Common myeloid progenitor, CD34-positive (primary cell): ENCODE data around the gene ZNF25.
A peak's percentile ranks its signal among the peaks of the same experiment; 100 is the strongest.
"Not testable (repeated sequence)": the region's sequence is repeated elsewhere in the genome, so short reads cannot be mapped to it uniquely, and the experiment has no call there.

ENCODE experiments used
- CTCF ChIA-PET: fragments of 350-600 bp; sonication (Branson Sonifier 250); formaldehyde crosslinking; loops from one replicate; lab custom pipeline; 2021; ENCODE audit warnings: antibody characterized with exemption; lab: Charles Lee
- POLR2A ChIA-PET: fragments of 350-600 bp; sonication (Branson Sonifier 250); formaldehyde crosslinking; loops from one replicate; lab custom pipeline; 2021; ENCODE audit warnings: antibody characterized with exemption; lab: Charles Lee
- DNase-seq, 3 donors: peaks; one replicate each; pipeline versions ENCODE4 v3.0.0 to v3.0.0-alpha.2; 2013
- H3K27ac ChIP-seq, 2 experiments: 1 replicate in 1 of 2; 2 replicates in 1 of 2; pipeline ENCODE4 v1.7.0; 2013; ENCODE audit warnings: inconsistent platforms in 2 of 2, low read length in 2 of 2, mild to moderate bottlenecking in 2 of 2, low read depth in 1 of 2, moderate library complexity in 1 of 2; ENCODE audit not compliant: severe bottlenecking in 2 of 2, insufficient read depth in 1 of 2, poor library complexity in 1 of 2
- H3K27me3 ChIP-seq, 5 experiments: replicated peaks in 2 of 5; 1 replicate in 3 of 5; 2 replicates in 2 of 5; pipeline versions ENCODE4 v1.6.1 to v1.7.0; 2013; ENCODE audit warnings: low read length in 4 of 5, mild to moderate bottlenecking in 2 of 5, moderate library complexity in 2 of 5, inconsistent platforms in 1 of 5; ENCODE audit not compliant: insufficient read depth in 5 of 5, control insufficient read depth in 4 of 5
- H3K36me3 ChIP-seq, 4 experiments: 1 replicate in 2 of 4; 2 replicates in 2 of 4; pipeline versions ENCODE4 v1.6.1 to v1.7.0; 2013; ENCODE audit warnings: low read length in 3 of 4, control low read depth in 1 of 4, mild to moderate bottlenecking in 1 of 4; ENCODE audit not compliant: control insufficient read depth in 4 of 4, insufficient read depth in 4 of 4
- H3K4me1 ChIP-seq, 4 experiments: 1 replicate in 3 of 4; 2 replicates in 1 of 4; pipeline versions ENCODE4 v1.6.1 to v1.7.1; 2013; ENCODE audit warnings: low read length in 3 of 4, mild to moderate bottlenecking in 3 of 4, control low read depth in 1 of 4, inconsistent platforms in 1 of 4, moderate library complexity in 1 of 4; ENCODE audit not compliant: control insufficient read depth in 4 of 4, insufficient read depth in 4 of 4; ENCODE audit errors: control extremely low read depth in 1 of 4
- H3K4me3 ChIP-seq, 7 experiments: 1 replicate in 4 of 7; 2 replicates in 3 of 7; pipeline versions ENCODE4 v1.5.1 to v1.7.0; 2013; ENCODE audit warnings: mild to moderate bottlenecking in 7 of 7, low read length in 6 of 7, moderate library complexity in 6 of 7, inconsistent platforms in 2 of 7, low read depth in 2 of 7, control low read depth in 1 of 7; ENCODE audit not compliant: insufficient read depth in 4 of 7, control insufficient read depth in 1 of 7; ENCODE audit errors: extremely low read depth in 1 of 7
- H3K9me3 ChIP-seq, 5 experiments: 1 replicate in 4 of 5; 2 replicates in 1 of 5; pipeline versions ENCODE4 v1.6.1 to v1.7.1; 2013; ENCODE audit warnings: low read length in 4 of 5, mild to moderate bottlenecking in 2 of 5, inconsistent platforms in 1 of 5, low read depth in 1 of 5, moderate library complexity in 1 of 5; ENCODE audit not compliant: control insufficient read depth in 4 of 5, insufficient read depth in 2 of 5; ENCODE audit errors: control extremely low read depth in 1 of 5
- WGBS: methylation state at CpG from one replicate; pipeline ENCODE4 v1.1.5; 2013; ENCODE audit not compliant: insufficient coverage; 5-methylcytosine and 5-hydroxymethylcytosine counted together

Gene ZNF25

DNA sequence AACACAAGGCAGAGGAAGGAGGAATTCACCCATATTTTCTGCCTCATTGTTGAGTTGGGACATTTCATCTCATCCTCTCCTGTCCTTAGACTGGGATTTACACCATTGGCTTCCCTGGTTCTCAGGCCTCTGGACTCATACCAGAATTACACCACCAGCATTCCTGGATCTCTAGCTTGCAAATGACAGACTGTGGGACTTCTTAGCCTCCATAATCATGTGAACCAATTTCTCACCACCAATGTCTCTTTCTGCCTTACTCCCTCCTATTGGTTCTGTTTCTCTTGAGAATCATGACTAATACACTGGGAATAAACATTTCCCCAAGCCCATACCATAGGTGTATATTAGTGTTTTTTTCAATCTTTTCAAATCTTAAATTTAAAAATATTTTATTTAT, 31.1 kb upstream of the ZNF25 start:
- Histone ChIP-seq H3K27ac (no peak overlapping the region), H3K4me3 (no peak overlapping the region), H3K4me1 (peaks cover 6 to 25% (median 13%) of the 10 kb centered on the region in 4 experiments), H3K36me3 (peaks cover 0 to 2% (median 0%) of the 10 kb centered on the region in 4 experiments), H3K9me3 (peaks cover 0 to 5% (median 0%) of the 10 kb centered on the region in 5 experiments), H3K27me3 (peaks cover 0 to 10% (median 0%) of the 10 kb centered on the region in 5 experiments)
- POLR2A ChIA-PET, result no interaction called here
- DNase-seq, result peak in 1 of 3 donors; percentile 4
- CTCF ChIA-PET, result no interaction called here

DNA sequence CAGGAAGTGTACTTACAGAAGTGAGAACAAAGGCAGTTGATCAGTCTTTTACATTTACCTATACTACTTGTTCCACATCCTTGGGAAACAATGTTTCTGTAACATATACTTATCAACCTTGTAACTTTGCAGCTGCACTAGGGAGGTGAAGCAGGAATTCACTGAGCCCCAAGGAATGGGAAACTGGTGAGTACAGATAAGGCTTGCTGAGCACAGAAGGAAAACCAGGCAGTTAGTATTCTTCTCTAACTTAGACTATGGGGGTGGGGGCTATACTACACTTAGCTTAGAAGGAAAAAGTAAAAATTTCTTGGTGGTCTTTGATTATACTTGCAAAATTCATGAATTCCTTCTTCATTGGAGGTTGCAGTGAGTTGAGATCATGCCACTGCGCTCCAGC, 27.1 kb upstream of the ZNF25 start:
- CTCF ChIA-PET, result interaction anchor here (0.6 to 2.3 kb wide), 2 partner anchors 27 to 36 kb away, joined by 3 to 8 read pairs; partner anchors contain the start of gene ZNF25

DNA sequence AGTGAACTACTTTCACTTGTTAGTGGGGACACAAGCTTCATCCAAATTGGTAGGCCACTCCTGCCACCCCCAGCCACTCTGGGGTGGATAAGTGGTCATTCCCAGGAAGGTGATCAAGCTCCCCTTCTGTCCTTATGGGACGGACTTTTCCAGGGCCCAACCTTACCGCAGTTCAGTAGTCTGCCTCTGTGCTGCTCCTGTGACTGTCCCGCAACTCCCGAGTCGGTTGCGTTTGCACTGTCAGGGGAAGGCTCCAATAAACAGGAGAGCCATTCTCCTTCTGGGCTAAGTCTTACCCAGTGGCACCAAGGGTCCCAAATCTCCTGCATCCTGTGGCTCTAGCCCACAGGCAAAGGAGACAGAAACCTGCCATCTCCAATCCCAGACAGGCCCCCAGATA, 26.6 kb upstream of the ZNF25 start:
- ChIA-PET POLR2A (no interaction called here), CTCF (interaction anchor here (2.3 kb wide), 1 partner anchor 26 kb away, joined by 8 read pairs; the partner anchor contains the start of gene ZNF25)
- Histone ChIP-seq H3K4me3 (no peak overlapping the region), H3K36me3 (no peaks in the 10 kb centered on the region), H3K27ac (no peak overlapping the region), H3K9me3 (peaks cover 0 to 2% (median 0%) of the 10 kb centered on the region in 5 experiments), H3K4me1 (no peaks in the 10 kb centered on the region), H3K27me3 (peaks cover 0 to 10% (median 0%) of the 10 kb centered on the region in 5 experiments)
- WGBS, result 100% methylated on average over 2 of the region's 6 CpGs
- DNase-seq, result no peak

More for the DNA sequence above, 27.1 kb upstream of the ZNF25 start:
- WGBS, result no CpG with 5 or more reads among the region's 1 CpG
- POLR2A ChIA-PET, result no interaction called here
- no peaks in the 10 kb centered on the region for H3K36me3 ChIP-seq
- H3K27ac ChIP-seq, result no peak overlapping the region
- H3K4me1 ChIP-seq, result no peaks in the 10 kb centered on the region
- DNase-seq, result no peak
- H3K9me3 ChIP-seq, result peaks cover 0 to 5% (median 0%) of the 10 kb centered on the region in 5 experiments
- H3K4me3 ChIP-seq, result no peak overlapping the region
- H3K27me3 ChIP-seq, result peaks cover 0 to 10% (median 0%) of the 10 kb centered on the region in 5 experiments

DNA sequence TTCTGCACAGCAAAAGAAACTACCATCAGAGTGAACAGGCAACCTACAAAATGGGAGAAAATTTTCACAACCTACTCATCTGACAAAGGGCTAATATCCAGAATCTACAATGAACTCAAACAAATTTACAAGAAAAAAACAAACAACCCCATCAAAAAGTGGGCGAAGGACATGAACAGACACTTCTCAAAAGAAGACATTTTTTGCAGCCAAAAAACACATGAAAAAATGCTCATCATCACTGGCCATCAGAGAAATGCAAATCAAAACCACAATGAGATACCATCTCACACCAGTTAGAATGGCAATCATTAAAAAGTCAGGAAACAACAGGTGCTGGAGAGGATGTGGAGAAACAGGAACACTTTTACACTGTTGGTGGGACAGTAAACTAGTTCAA, 24.0 kb upstream of the ZNF25 start:
- POLR2A ChIA-PET, H3K36me3 ChIP-seq, H3K4me3 ChIP-seq, H3K9me3 ChIP-seq, CTCF ChIA-PET, DNase-seq, H3K4me1 ChIP-seq, H3K27ac ChIP-seq: not testable (repeated sequence)
- H3K27me3 ChIP-seq, result peaks cover 0 to 10% (median 0%) of the 10 kb centered on the region in 5 experiments
- WGBS, result no CpG with 5 or more reads among the region's 1 CpG

DNA sequence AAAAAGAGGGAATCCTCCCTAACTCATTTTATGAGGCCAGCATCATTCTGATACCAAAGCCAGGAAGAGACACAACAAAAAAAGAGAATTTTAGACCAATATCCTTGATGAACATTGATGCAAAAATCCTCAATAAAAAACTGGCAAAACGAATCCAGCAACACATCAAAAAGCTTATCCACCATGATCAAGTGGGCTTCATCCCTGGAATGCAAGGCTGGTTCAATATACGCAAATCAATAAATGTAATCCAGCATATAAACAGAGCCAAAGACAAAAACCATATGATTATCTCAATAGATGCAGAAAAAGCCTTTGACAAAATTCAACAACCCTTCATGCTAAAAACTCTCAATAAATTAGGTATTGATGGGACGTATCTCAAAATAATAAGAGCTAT, 22.5 kb upstream of the ZNF25 start:
- H3K9me3 ChIP-seq, H3K27me3 ChIP-seq, DNase-seq, H3K4me3 ChIP-seq, H3K36me3 ChIP-seq, H3K27ac ChIP-seq, CTCF ChIA-PET, POLR2A ChIA-PET, H3K4me1 ChIP-seq: not testable (repeated sequence)
- no CpG with 5 or more reads among the region's 3 CpGs for WGBS

DNA sequence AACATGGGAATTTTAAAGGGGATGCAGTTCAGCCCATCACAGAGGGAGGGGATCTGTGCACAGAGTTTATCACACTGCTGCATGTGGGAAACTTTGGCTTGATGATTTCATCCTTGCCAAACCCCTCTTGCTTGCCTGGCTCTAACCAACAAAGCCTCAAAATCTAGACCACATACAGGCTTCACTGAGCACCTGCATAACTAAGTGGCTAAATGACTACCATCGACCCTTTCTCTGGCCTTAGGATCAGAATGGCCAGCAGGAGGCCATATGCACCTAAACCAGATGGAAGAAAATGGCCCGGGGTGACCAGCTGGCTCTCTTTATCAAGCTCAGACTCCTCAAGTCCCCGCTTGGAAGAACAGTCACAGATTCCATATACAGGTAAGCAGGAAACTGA, 15.6 kb upstream of the ZNF25 start:
- CTCF ChIA-PET, result interaction anchor here (1.0 kb wide), 1 partner anchor 15 kb away, joined by 3 read pairs; no protein-coding TSS in a partner anchor
- DNase-seq, result no peak
- no peaks in the 10 kb centered on the region for H3K4me1 ChIP-seq
- no peaks in the 10 kb centered on the region for H3K27me3 ChIP-seq
- POLR2A ChIA-PET, result no interaction called here
- 87% methylated on average over 3 of the region's 3 CpGs for WGBS
- no peak overlapping the region for H3K4me3 ChIP-seq
- no peaks in the 10 kb centered on the region for H3K9me3 ChIP-seq
- no peak overlapping the region for H3K27ac ChIP-seq
- no peaks in the 10 kb centered on the region for H3K36me3 ChIP-seq

DNA sequence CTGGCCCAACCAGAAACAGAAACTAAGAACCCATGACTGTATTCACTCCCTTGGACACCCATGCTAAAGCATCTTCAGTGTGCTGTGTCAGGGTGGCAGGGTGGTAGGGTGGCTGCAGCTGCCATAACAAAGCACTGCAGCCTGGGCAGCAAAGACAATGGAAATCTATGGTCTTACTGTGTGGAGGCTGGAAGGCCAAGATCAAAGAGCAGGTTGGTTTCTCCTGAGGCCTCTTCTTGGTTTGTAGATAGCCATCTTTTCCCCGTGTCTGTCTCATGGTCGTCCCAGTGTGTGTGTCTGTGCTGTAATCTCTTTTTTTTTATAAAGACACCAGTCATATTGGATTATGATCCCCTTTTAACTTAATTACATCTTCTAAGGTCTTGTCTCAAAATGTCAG, 15.2 kb upstream of the ZNF25 start:
- Histone ChIP-seq H3K27me3 (peaks cover 0 to under 1% (median 0%) of the 10 kb centered on the region in 5 experiments), H3K4me1 (no peaks in the 10 kb centered on the region), H3K36me3 (no peaks in the 10 kb centered on the region), H3K4me3 (no peak overlapping the region), H3K27ac (no peak overlapping the region), H3K9me3 (no peaks in the 10 kb centered on the region)
- CTCF ChIA-PET, result interaction anchor here (0.6 kb wide), 1 partner anchor 13 kb away, joined by 3 read pairs; no protein-coding TSS in a partner anchor
- POLR2A ChIA-PET, result no interaction called here
- DNase-seq, result no peak
- WGBS, result no CpG with 5 or more reads among the region's 2 CpGs
